ENCODE data around the gene OR4P4. TPM values are rescaled to one million over a fixed set of nuclear protein-coding genes. Genes with fewer than 3 reads are reported as not detected.

OR4P4 gene
- total RNA-seq, 4 donors from 2014 or later, result not detected

GRCh38 chr11:55673860-55674259 lies 38.9 kb downstream of the OR4P4 start:
- no peaks in the 10 kb centered on the region for H3K9me3 ChIP-seq
- TF ChIP-seq POLR2A (IDR thresholded peaks at IDR 0.05) (no peak), CTCF (IDR thresholded peaks at IDR 0.05) (no peak)
- no peaks in the 10 kb centered on the region for H3K4me1 ChIP-seq
- H3K27ac ChIP-seq, result no peak overlapping the region
- H3K36me3 ChIP-seq, result no peaks in the 10 kb centered on the region
- no peak overlapping the region for H3K4me3 ChIP-seq (replicated peaks in 1 of 3)
- H3K27me3 ChIP-seq, result no peaks in the 10 kb centered on the region
- no peak for DNase-seq
- 62 to 63% methylated on average over 5 of the region's 5 CpGs for WGBS, 2 donors
- intact Hi-C loops (cut with DNase I), result no loop called here

Other genes starting within 250 kb of the OR4P4 start
- gene OR4C15, start 80.6 kb upstream of the OR4P4 start, total RNA-seq, result not detected
- gene OR4C16, start 63.0 kb upstream of the OR4P4 start, total RNA-seq, result not detected
- gene OR4C11, start 27.5 kb upstream of the OR4P4 start, total RNA-seq, result not detected
- gene OR4S2, start 13.2 kb downstream of the OR4P4 start, total RNA-seq, result not detected
- gene OR4C6, start 27.1 kb downstream of the OR4P4 start, total RNA-seq, result not detected
- not detected for gene OR5D13, start 138.3 kb downstream of the OR4P4 start, total RNA-seq
- gene OR5D14, start 160.4 kb downstream of the OR4P4 start, total RNA-seq, result not detected
- not detected for gene OR5L1, start 176.3 kb downstream of the OR4P4 start, total RNA-seq
- gene OR5D18, start 184.5 kb downstream of the OR4P4 start, total RNA-seq, result not detected
- gene OR5L2, start 192.1 kb downstream of the OR4P4 start, total RNA-seq, result not detected
- gene OR5D16, start 203.6 kb downstream of the OR4P4 start, total RNA-seq, result not detected
- not detected for gene TRIM51, start 248.2 kb downstream of the OR4P4 start, total RNA-seq

Measured in thyroid gland (tissue), 4 donors.